Heart right ventricle (tissue), 16 donors: Measurements from ENCODE around the gene ARHGAP35. TPM values are rescaled to one million over a fixed set of nuclear protein-coding genes. Genes with fewer than 3 reads are reported as not detected.

Source experiments
- ATAC-seq, 8 donors: fragments of 200-7000 bp; cut with Tn5 transposase; one replicate each; pipeline ENCODE4 v1.9.1; 2020; ENCODE audit warnings: mild to moderate bottlenecking in 8 of 8, moderate library complexity in 8 of 8, moderate number of reproducible peaks in 1 of 8
- DNase-seq, 2 donors: peaks; one replicate each; pipeline ENCODE4 v3.0.0-alpha.2; 2020
- H3K27ac ChIP-seq, 10 donors: fragments of 200-600 bp; sonication (generic) in 2 of 10; one replicate each; pipeline versions ENCODE4 v1.5.0 to v1.8.0; 2020 to 2022; ENCODE audit warnings: mild to moderate bottlenecking in 3 of 10
- H3K27me3 ChIP-seq, 7 donors: fragments of 200-600 bp; one replicate each; pipeline ENCODE4 v1.8.0; 2021 to 2022; ENCODE audit warnings: mild to moderate bottlenecking in 2 of 7
- H3K36me3 ChIP-seq, 9 donors: fragments of 200-600 bp; sonication (generic) in 1 of 9; one replicate each; pipeline versions ENCODE4 v1.5.0 to v1.8.0; 2020 to 2022; ENCODE audit warnings: mild to moderate bottlenecking in 2 of 9
- H3K4me1 ChIP-seq, 9 donors: fragments of 200-600 bp; sonication (generic) in 1 of 9; one replicate each; pipeline versions ENCODE4 v1.5.0 to v1.8.0; 2020 to 2022; ENCODE audit warnings: mild to moderate bottlenecking in 4 of 9
- H3K4me3 ChIP-seq, 10 donors: fragments of 200-600 bp; sonication (generic) in 2 of 10; one replicate each; pipeline versions ENCODE4 v1.5.0 to v1.8.0; 2020 to 2022; ENCODE audit warnings: mild to moderate bottlenecking in 7 of 10, moderate library complexity in 2 of 10
- H3K9me3 ChIP-seq, 11 donors: fragments of 200-600 bp in 10 of 11; sonication (generic) in 2 of 11; one replicate each; pipeline versions ENCODE4 v1.5.0 to v1.8.0; 2013 to 2022; ENCODE audit warnings: mild to moderate bottlenecking in 2 of 11, control low read depth in 1 of 11, moderate library complexity in 1 of 11
- WGBS, 2 donors: extraction: QIAGEN DNeasy Blood & Tissue Kit; methylation state at CpG; one replicate each; pipeline ENCODE4 v1.1.7; 2013; ENCODE audit warnings: inconsistent platforms in 1 of 2; 5-methylcytosine and 5-hydroxymethylcytosine counted together
- intact Hi-C, 10 donors: fragments of 100-400 bp; cut with DNase I; formaldehyde crosslinking; loops; one replicate each; pipeline versions ENCODE4 v1.11.1 to v1.14.2; 2022
- polyA plus RNA-seq, 2 donors: library from polyadenylated mRNA; stranded (reverse); fragments of 200-250 nt; gene quantifications; one replicate each; pipeline ENCODE4 v1.2.3, GENCODE V29; 2013
- total RNA-seq, 10 donors: library from RNA; stranded (reverse); fragmentation: NEBNext Ultra II Directional in 3 of 10; extraction: Animal tissue kit (Norgen Biotek cat#: 25700) in 3 of 10; gene quantifications; one replicate each; pipeline versions ENCODE4 v1.2.1 to v1.2.4, GENCODE V29; 2021 to 2023
- TF ChIP-seq, protein P1 (sequence below), 9 donors: fragments of 200-600 bp; sonication (generic) in 2 of 9; IDR thresholded peaks; one replicate each; pipeline versions ENCODE4 v1.5.0 to v1.8.0; 2021 to 2022; ENCODE audit warnings: antibody characterized with exemption in 9 of 9, mild to moderate bottlenecking in 5 of 9, moderate library complexity in 1 of 9
- donor health status: Arrhythmogenic right ventricular cardiomyopathy.
- donor health status: ischemic (EF 13 %, LVEDD 7.1; RV severe dilation, severe dysfunction).
- donor health status: healthy with polysubstance abuse.
- donor health status: DM: no; HTN: yes; CAD: no.
- donor health status: DM: no; HTN: no; CAD: no.
- donor health status: ischemic (EF 25% LVEDD 6.9; RV normal size, moderate dysfunction).
- donor health status: ischemic (EF 25% LVEDD 5.7; RV mildly dilated, moderate dysfunction).
- donor health status: healthy.
- donor health status: DM: yes; HTN: yes; CAD: no.
- donor health status: Ischemic cardiomyopathy.
- donor health status: ischemic (EF 35%, LVEDD 5.7; RV mildly dilated, moderate dysfunction).
- donor health status: nonischemic (EF 11% LVEDD 7.7; RV severe dilation, severe dysfunction).
- donor health status: DM: yes; HTN: yes; CAD: no.
- donor health status: PGD.
- donor health status: ischemic (EF 29% LVEDD 5.4; RV normal size, mild dysfunction).
- donor health status: nonischemic (EF 23%, LVEDD 6.1; RV moderate dilation, normal function).

ARHGAP35 gene
- total and polyA plus RNA-seq, 12 donors, result 20.8 to 96.5 (median 73.2) TPM

DNA sequence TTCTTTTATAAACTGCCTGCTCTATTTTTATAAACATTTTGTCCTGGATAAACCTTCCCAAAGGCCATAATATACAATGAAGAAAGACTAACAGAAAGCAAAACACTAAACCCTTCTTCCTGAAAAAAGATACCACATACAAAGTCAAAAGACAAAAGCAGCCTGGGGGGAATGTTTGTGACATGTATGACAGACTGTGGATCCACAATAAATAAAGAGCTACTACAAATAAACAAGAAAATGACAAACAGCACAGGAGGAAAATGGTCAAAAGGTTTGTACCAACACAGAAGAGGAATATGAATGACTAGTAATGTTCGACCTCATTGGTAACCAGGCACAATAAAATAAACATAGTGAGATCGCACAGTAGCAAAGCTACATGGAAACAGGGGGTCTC, 29.9 kb upstream of the ARHGAP35 start:
- 97% methylated on average over 2 of the region's 2 CpGs for WGBS, 2 donors
- H3K27ac ChIP-seq, result no peak overlapping the region
- no peak overlapping the region for H3K4me3 ChIP-seq
- intact Hi-C loops, result loop anchor here in 3 of 10 donors (10.0 kb wide), 1 partner anchor 46 kb away; the partner anchor contains the start of gene SLC1A5 (in 3 of the 3)
- DNase-seq (no peak), ATAC-seq (no peak)
- TF ChIP-seq, protein P1, sequence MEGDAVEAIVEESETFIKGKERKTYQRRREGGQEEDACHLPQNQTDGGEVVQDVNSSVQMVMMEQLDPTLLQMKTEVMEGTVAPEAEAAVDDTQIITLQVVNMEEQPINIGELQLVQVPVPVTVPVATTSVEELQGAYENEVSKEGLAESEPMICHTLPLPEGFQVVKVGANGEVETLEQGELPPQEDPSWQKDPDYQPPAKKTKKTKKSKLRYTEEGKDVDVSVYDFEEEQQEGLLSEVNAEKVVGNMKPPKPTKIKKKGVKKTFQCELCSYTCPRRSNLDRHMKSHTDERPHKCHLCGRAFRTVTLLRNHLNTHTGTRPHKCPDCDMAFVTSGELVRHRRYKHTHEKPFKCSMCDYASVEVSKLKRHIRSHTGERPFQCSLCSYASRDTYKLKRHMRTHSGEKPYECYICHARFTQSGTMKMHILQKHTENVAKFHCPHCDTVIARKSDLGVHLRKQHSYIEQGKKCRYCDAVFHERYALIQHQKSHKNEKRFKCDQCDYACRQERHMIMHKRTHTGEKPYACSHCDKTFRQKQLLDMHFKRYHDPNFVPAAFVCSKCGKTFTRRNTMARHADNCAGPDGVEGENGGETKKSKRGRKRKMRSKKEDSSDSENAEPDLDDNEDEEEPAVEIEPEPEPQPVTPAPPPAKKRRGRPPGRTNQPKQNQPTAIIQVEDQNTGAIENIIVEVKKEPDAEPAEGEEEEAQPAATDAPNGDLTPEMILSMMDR (IDR thresholded peaks at IDR 0.05), result no peak
- H3K36me3 ChIP-seq, result peaks cover 0 to 1% (median 0%) of the 10 kb centered on the region in 9 donors
- H3K9me3 ChIP-seq, result no peaks in the 10 kb centered on the region
- H3K27me3 ChIP-seq, result no peaks in the 10 kb centered on the region
- no peaks in the 10 kb centered on the region for H3K4me1 ChIP-seq

DNA sequence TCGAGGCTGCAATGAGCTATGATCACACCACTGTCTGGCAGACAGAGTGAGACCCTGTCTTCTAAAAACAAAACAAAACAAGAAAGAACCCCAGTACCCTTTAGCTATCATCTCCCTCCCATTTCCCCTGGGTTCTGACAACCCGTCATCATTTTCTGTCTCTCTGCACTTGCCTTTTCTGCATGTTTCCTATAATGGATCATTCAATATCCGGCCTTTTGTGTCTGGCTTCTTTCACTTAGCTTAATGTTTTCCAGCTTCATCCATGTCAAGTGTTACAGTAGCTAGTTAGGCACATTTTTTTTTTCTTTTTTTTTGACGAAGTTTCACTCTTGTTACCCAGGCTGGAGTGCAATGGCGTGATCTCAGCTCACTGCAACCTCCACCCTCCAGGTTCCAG, 26.7 kb upstream of the ARHGAP35 start:
- no peaks in the 10 kb centered on the region for H3K9me3 ChIP-seq
- H3K27me3 ChIP-seq, result no peaks in the 10 kb centered on the region
- peaks cover 0 to 34% (median 12%) of the 10 kb centered on the region in 9 donors for H3K36me3 ChIP-seq
- H3K4me1 ChIP-seq, result peaks cover 0 to 10% (median 0%) of the 10 kb centered on the region in 9 donors
- no peak for ATAC-seq
- no peak for DNase-seq
- TF ChIP-seq, protein P1 (IDR thresholded peaks at IDR 0.05), result no peak
- H3K27ac ChIP-seq, result no peak overlapping the region
- intact Hi-C loops, result loop anchor here in 3 of 10 donors (10.0 kb wide), 1 partner anchor 49 kb away; the partner anchor contains the start of gene SLC1A5 (in 3 of the 3)
- 82 to 85% methylated on average over 5 of the region's 5 CpGs for WGBS, 2 donors
- no peak overlapping the region for H3K4me3 ChIP-seq

- Histone ChIP-seq H3K4me3 (no peak overlapping the region), H3K9me3 (no peaks in the 10 kb centered on the region), H3K27ac (no peak overlapping the region), H3K36me3 (peaks cover 0 to 43% (median 17%) of the 10 kb centered on the region in 9 donors), H3K4me1 (peaks cover 0 to 10% (median 0%) of the 10 kb centered on the region in 9 donors), H3K27me3 (no peaks in the 10 kb centered on the region)
- DNase-seq (no peak), ATAC-seq (no peak)
- intact Hi-C loops, result loop anchor here in 3 of 10 donors (10.0 kb wide), 1 partner anchor 50 kb away; the partner anchor contains the start of gene SLC1A5 (in 3 of the 3)
- 98% methylated on average over 6 of the region's 6 CpGs for WGBS, 2 donors
- TF ChIP-seq, protein P1 (IDR thresholded peaks at IDR 0.05), result no peak
Measured at GRCh38 chr19:46834984-46835383, 25.8 kb upstream of the ARHGAP35 start.

GRCh38 chr19:46838160-46838559, 22.6 kb upstream of the ARHGAP35 start:
- peak in 1 of 2 donors; percentile 24 for DNase-seq
- peaks cover 3 to 35% (median 17%) of the 10 kb centered on the region in 9 donors for H3K4me1 ChIP-seq
- no peak overlapping the region for H3K4me3 ChIP-seq
- H3K27ac ChIP-seq, result no peak overlapping the region
- peaks cover 0 to 71% (median 23%) of the 10 kb centered on the region in 9 donors for H3K36me3 ChIP-seq
- H3K27me3 ChIP-seq, result no peaks in the 10 kb centered on the region
- intact Hi-C loops, result loop anchor here in 3 of 10 donors (10.0 kb wide), 1 partner anchor 53 kb away; the partner anchor contains the start of gene SLC1A5 (in 3 of the 3)
- no peak for ATAC-seq
- WGBS, 2 donors, result 81 to 84% methylated on average over 20 of the region's 20 CpGs
- TF ChIP-seq, protein P1 (IDR thresholded peaks at IDR 0.05), result no peak
- H3K9me3 ChIP-seq, result no peaks in the 10 kb centered on the region
